A549 (cell line): Measurements from ENCODE around the gene SLITRK4.

Experiments
- CHD4 ChIP-seq: fragments of 200-600 bp; sonication (generic); IDR thresholded peaks from 2 replicates; pipeline ENCODE4 v1.6.1; 2016; ENCODE audit warnings: antibody characterized with exemption, mild to moderate bottlenecking, borderline replicate concordance
- HDAC2 ChIP-seq: fragments of 200-600 bp; sonication (generic); IDR thresholded peaks from 2 replicates; pipeline ENCODE4 v1.6.1; 2016
- KDM1A ChIP-seq: fragments of 200-600 bp; sonication (generic); IDR thresholded peaks from 2 replicates; pipeline ENCODE4 v1.6.1; 2016; ENCODE audit warnings: low read depth, mild to moderate bottlenecking
- MYC ChIP-seq: IDR thresholded peaks from 2 replicates; pipeline ENCODE4 v1.6.1; 2012; ENCODE audit warnings: mild to moderate bottlenecking, inconsistent platforms, low read length, improper control_type of control experiment, borderline replicate concordance
- TF ChIP-seq, protein P1 (sequence below): fragments of >200 bp; sonication (Bioruptor Twin); formaldehyde crosslinking; IDR thresholded peaks from 3 replicates; pipeline ENCODE4 v1.5.1; 2016
- TF ChIP-seq, protein P2 (sequence below): fragments of >200 bp; sonication (Bioruptor Twin); formaldehyde crosslinking; IDR thresholded peaks from 3 replicates; pipeline ENCODE4 v1.6.1; 2016
- TF ChIP-seq, protein P3 (sequence below): fragments of 150-350 bp; IDR thresholded peaks from 2 replicates; pipeline ENCODE4 v1.6.1; 2014; ENCODE audit warnings: low read depth, mild to moderate bottlenecking, low read length
- TF ChIP-seq, protein P4 (sequence below): IDR thresholded peaks from 2 replicates; pipeline ENCODE4 v1.6.1; 2012

DNA sequence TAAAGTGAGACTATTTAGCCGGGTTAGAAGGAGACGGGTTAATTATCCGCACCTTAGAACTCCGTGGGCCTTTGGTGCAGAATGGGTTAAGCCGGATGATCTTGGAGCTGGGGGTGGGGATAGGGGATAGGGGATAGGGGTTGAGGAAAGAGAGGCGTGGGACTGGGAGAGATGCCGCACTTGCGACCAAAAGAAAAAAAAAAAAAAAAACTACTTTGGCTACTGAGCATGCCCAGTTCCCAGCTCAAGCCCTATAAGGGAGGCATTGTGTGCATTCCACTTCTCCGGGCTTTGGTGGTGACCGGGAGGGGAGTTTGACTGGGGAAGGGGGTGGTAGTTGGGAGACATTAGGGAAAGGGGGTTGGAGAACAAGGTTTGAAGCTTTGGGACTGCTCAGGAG lies at the start of gene SLITRK4:
- TF ChIP-seq CHD4 (no peak), HDAC2 (no peak), MYC (no peak), KDM1A (no peak)
- TF ChIP-seq, protein P1, sequence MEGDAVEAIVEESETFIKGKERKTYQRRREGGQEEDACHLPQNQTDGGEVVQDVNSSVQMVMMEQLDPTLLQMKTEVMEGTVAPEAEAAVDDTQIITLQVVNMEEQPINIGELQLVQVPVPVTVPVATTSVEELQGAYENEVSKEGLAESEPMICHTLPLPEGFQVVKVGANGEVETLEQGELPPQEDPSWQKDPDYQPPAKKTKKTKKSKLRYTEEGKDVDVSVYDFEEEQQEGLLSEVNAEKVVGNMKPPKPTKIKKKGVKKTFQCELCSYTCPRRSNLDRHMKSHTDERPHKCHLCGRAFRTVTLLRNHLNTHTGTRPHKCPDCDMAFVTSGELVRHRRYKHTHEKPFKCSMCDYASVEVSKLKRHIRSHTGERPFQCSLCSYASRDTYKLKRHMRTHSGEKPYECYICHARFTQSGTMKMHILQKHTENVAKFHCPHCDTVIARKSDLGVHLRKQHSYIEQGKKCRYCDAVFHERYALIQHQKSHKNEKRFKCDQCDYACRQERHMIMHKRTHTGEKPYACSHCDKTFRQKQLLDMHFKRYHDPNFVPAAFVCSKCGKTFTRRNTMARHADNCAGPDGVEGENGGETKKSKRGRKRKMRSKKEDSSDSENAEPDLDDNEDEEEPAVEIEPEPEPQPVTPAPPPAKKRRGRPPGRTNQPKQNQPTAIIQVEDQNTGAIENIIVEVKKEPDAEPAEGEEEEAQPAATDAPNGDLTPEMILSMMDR = no peak
- TF ChIP-seq, protein P2, sequence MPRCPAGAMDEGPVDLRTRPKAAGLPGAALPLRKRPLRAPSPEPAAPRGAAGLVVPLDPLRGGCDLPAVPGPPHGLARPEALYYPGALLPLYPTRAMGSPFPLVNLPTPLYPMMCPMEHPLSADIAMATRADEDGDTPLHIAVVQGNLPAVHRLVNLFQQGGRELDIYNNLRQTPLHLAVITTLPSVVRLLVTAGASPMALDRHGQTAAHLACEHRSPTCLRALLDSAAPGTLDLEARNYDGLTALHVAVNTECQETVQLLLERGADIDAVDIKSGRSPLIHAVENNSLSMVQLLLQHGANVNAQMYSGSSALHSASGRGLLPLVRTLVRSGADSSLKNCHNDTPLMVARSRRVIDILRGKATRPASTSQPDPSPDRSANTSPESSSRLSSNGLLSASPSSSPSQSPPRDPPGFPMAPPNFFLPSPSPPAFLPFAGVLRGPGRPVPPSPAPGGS = no peak
- TF ChIP-seq, protein P3, sequence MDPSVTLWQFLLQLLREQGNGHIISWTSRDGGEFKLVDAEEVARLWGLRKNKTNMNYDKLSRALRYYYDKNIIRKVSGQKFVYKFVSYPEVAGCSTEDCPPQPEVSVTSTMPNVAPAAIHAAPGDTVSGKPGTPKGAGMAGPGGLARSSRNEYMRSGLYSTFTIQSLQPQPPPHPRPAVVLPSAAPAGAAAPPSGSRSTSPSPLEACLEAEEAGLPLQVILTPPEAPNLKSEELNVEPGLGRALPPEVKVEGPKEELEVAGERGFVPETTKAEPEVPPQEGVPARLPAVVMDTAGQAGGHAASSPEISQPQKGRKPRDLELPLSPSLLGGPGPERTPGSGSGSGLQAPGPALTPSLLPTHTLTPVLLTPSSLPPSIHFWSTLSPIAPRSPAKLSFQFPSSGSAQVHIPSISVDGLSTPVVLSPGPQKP = no peak
- TF ChIP-seq, protein P4, sequence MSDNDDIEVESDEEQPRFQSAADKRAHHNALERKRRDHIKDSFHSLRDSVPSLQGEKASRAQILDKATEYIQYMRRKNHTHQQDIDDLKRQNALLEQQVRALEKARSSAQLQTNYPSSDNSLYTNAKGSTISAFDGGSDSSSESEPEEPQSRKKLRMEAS = no peak
